ENCODE data around the gene ZNF548. TPM values are rescaled to one million over a fixed set of nuclear protein-coding genes. Genes with fewer than 3 reads are reported as not detected.
A peak's percentile ranks its signal among the peaks of the same experiment; 100 is the strongest.

ZNF548 gene
- total RNA-seq, 1 experiment from 2014 or later, result 16.9 TPM

- ChIA-PET POLR2A (ENCODE audit: low non-redundant PET) (no interaction called here), CTCF (no interaction called here)
- Histone ChIP-seq H3K27ac (ENCODE audit: low read depth, low read length, poor library complexity, severe bottlenecking) (no peak overlapping the region), H3K4me1 (ENCODE audit: insufficient read depth, low read length, poor library complexity, severe bottlenecking) (peaks cover 1% of the 10 kb centered on the region), H3K36me3 (ENCODE audit: insufficient read depth, low read length, poor library complexity, severe bottlenecking) (peaks cover 41% of the 10 kb centered on the region), H3K9me3 (ENCODE audit: low read depth, low read length, poor library complexity, severe bottlenecking) (peaks cover 12% of the 10 kb centered on the region), H3K4me3 (ENCODE audit: low read depth, low read length, poor library complexity, severe bottlenecking) (no peak overlapping the region), H3K27me3 (replicated peaks; ENCODE audit: insufficient read depth, low read depth, low read length, poor library complexity) (no peaks in the 10 kb centered on the region)
- intact Hi-C loops (cut with micrococcal nuclease; ENCODE audit: unreplicated experiment), result no loop called here
- TF ChIP-seq CTCF (conservative IDR thresholded peaks at IDR 0.05; ENCODE audit: low read depth, low read length), result no peak
- no peak for TF ChIP-seq EZH2 (IDR thresholded peaks at IDR 0.05; ENCODE audit: borderline replicate concordance, low read depth, low read length, poor library complexity, severe bottlenecking)
- no peak for DNase-seq (ENCODE audit: low spot score)
- no TSS peak for BruUV-seq (replicated peaks)
These were observed 32.2 kb upstream of the ZNF548 start for GRCh38 chr19:57357406-57357805.

DNA sequence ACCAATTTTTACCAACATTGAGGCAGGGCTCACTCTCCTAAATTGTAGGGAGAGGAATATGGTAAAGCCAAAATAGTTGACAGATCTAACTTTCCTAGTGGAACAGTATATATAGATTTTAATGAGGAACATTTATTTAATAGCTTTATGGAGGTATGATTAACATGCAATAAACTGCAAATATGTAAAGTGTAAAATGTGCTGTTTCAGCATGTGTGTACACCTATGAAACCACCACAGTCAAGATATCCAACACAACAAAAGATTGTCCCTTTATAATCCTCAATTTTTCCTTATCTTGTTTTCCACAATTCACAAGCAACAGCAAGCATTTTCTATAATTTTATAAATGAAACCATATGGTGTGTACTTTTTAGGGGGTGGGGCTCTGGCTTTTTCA, 30.4 kb upstream of the ZNF548 start:
- POLR2A ChIA-PET (ENCODE audit: low non-redundant PET), result no interaction called here

GRCh38 chr19:57362419-57362818, 27.2 kb upstream of the ZNF548 start:
- TF ChIP-seq EZH2 (IDR thresholded peaks at IDR 0.05; ENCODE audit: borderline replicate concordance, low read depth, low read length, poor library complexity, severe bottlenecking), result no peak
- no peak for TF ChIP-seq CTCF (conservative IDR thresholded peaks at IDR 0.05; ENCODE audit: low read depth, low read length)
- Histone ChIP-seq H3K27me3 (replicated peaks; ENCODE audit: insufficient read depth, low read depth, low read length, poor library complexity) (no peaks in the 10 kb centered on the region), H3K4me3 (ENCODE audit: low read depth, low read length, poor library complexity, severe bottlenecking) (peak overlapping the region; percentile 73), H3K9me3 (ENCODE audit: low read depth, low read length, poor library complexity, severe bottlenecking) (peaks cover 4% of the 10 kb centered on the region), H3K27ac (ENCODE audit: low read depth, low read length, poor library complexity, severe bottlenecking) (peak overlapping the region; percentile 83), H3K4me1 (ENCODE audit: insufficient read depth, low read length, poor library complexity, severe bottlenecking) (no peaks in the 10 kb centered on the region), H3K36me3 (ENCODE audit: insufficient read depth, low read length, poor library complexity, severe bottlenecking) (peaks cover 8% of the 10 kb centered on the region)
- ChIA-PET CTCF (interaction anchor here (1.7 kb wide), 1 partner anchor 27 kb away, joined by 4 read pairs; the partner anchor contains the start of gene ZNF548), POLR2A (ENCODE audit: low non-redundant PET) (no interaction called here)
- no peak for DNase-seq (ENCODE audit: low spot score)
- intact Hi-C loops (cut with micrococcal nuclease; ENCODE audit: unreplicated experiment), result loop anchor here (2.0 kb wide), 1 partner anchor 26 kb away; the partner anchor contains the start of gene ZNF548
- no TSS peak for BruUV-seq (replicated peaks)

More for the DNA sequence above, 30.4 kb upstream of the ZNF548 start:
- no peak for DNase-seq (ENCODE audit: low spot score)
- peaks cover 37% of the 10 kb centered on the region for H3K36me3 ChIP-seq (ENCODE audit: insufficient read depth, low read length, poor library complexity, severe bottlenecking)
- intact Hi-C loops (cut with micrococcal nuclease; ENCODE audit: unreplicated experiment), result no loop called here
- H3K4me3 ChIP-seq (ENCODE audit: low read depth, low read length, poor library complexity, severe bottlenecking), result no peak overlapping the region
- H3K4me1 ChIP-seq (ENCODE audit: insufficient read depth, low read length, poor library complexity, severe bottlenecking), result no peaks in the 10 kb centered on the region
- CTCF ChIA-PET, result no interaction called here
- TF ChIP-seq EZH2 (IDR thresholded peaks at IDR 0.05; ENCODE audit: borderline replicate concordance, low read depth, low read length, poor library complexity, severe bottlenecking) (no peak), CTCF (conservative IDR thresholded peaks at IDR 0.05; ENCODE audit: low read depth, low read length) (no peak)
- no peaks in the 10 kb centered on the region for H3K27me3 ChIP-seq (replicated peaks; ENCODE audit: insufficient read depth, low read depth, low read length, poor library complexity)
- no peak overlapping the region for H3K27ac ChIP-seq (ENCODE audit: low read depth, low read length, poor library complexity, severe bottlenecking)
- BruUV-seq (replicated peaks), result no TSS peak
- H3K9me3 ChIP-seq (ENCODE audit: low read depth, low read length, poor library complexity, severe bottlenecking), result peaks cover 12% of the 10 kb centered on the region
